CD4-positive, alpha-beta T cell treated with Interleukin-4 for 4 hours (primary cell): Measurements from ENCODE around the gene CD151.

Experiments
- DNase-seq: peaks from one replicate; pipeline ENCODE4 v3.0.0-alpha.2; 2020

Gene CD151

GRCh38 chr11:829847-830294 lies 2.9 kb upstream of the CD151 start:
- no peak for DNase-seq

GRCh38 chr11:830295-831117 lies 2.2 kb upstream of the CD151 start:
- peak; percentile 47 for DNase-seq

DNA sequence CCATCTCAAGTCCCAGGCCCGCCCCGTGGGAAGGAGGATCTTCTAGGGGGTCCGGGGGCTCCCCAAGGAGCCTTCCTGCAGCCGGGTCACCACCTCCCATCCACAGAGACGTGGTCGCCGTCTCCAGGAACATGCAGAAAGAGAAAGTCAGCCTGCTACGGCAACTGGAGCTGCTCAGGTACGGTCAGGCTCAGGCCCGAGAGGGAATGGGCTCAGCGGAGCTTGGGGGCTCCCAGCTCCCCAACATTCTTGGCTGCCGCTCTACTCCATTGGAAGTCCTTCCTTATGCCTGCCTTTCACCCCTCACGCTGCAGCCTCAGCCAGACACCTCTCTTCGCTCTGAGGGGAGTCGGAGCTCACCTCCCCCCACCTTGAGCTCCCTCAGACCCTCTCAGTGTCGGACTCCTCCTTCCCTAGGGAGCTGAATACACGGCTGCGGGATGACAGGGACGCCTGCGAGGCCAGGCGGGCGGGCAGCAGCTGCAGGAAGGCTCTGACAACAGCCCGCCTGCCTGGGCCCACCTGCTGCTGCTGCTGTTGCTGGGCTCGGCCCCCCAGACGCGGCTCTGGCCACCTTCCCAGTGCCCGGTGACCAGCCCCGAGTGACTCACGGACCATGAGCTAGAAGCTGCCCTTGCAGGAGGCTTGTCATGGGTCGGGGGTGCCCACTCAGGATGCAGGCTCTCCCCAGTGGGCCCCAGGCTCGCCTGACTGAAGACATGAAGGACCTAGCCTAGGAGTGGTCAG lies 1.5 kb upstream of the CD151 start:
- DNase-seq = no peak

DNA sequence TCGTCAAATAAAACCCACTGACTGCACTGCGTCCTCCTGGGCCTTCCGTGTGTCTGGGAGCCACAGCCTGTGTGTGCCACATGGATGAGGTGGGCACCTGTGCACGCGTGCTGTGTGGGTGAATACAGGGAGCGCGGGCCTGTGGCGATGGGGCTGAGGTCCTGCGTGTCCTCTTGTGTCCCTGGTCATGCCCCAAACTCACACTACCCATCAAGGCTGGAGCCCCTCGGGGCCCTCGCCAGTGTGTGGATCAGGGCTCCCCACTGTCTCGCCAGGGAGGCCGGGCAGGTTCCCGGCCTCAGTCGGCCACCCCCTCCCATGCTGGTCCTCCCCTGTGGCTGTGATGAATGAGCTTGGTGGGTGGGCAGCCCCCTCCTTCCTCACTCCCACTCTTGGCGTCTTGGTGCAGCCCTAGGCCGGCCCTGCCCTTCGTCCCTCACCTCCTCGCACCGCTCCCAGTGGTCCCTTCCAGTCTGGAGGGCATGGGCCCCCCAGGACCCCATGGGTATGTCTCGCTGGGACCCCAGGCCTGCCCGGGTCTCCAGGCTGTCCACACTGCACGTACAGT lies 707 bp upstream of the CD151 start:
- no peak for DNase-seq

- DNase-seq = no peak
These were observed 501 bp downstream of the CD151 start for GRCh38 chr11:833114-833791.

GRCh38 chr11:833849-834311 lies 1.1 kb downstream of the CD151 start:
- no peak for DNase-seq

DNA sequence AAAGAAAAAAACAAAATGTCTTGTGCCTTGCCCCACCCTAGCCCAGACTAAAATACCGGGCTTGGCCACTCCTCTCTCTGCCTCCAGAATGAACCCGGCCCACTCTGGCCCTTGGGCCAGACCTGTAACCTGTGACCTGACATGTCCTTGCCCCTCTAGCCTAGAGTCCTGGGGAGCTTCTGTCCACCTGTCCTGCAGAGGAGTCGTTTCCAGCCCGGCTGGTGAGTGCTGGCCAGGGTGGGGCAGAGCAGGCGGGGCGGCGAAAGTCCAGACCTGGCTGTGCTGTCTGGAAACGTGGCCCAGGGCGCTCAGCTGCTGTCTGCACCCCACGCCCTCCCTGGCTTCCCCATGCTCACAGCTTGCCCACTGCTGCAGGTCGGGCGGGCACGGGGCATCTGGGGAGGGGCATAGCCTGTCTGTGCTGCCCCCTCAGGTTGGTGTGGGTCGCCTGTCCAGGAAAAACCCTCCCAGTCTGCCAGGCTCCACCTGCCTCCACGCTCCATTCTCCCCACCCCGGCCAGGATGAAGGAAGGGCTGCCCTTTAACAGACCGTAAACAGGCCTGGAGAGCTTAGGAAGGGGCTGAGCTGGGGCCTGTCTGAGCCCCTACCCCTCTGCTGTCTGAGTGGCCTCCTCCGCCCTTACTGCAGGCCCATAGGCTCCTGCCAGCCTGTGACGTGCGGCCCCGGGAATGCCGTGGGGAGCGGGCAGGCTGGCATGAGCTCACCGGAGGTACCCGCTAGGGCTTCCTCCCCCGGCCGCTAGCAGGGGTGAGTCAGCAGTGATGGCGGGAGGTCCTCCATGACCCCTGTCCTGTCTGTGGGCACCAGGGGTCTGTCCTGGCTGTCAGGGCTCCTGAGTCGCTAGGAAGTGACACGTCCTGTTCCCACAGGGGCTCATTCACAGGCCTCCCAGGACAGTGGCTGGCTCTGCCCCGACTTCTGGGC lies 1.9 kb downstream of the CD151 start:
- DNase-seq = no peak

- DNase-seq = no peak
These were observed 3.5 kb downstream of the CD151 start for GRCh38 chr11:836274-836673.

GRCh38 chr11:836700-837099 lies 3.9 kb downstream of the CD151 start:
- no peak for DNase-seq

GRCh38 chr11:837189-837989 lies 4.6 kb downstream of the CD151 start:
- no peak for DNase-seq

GRCh38 chr11:837990-838307 lies 5.2 kb downstream of the CD151 start:
- no peak for DNase-seq

DNA sequence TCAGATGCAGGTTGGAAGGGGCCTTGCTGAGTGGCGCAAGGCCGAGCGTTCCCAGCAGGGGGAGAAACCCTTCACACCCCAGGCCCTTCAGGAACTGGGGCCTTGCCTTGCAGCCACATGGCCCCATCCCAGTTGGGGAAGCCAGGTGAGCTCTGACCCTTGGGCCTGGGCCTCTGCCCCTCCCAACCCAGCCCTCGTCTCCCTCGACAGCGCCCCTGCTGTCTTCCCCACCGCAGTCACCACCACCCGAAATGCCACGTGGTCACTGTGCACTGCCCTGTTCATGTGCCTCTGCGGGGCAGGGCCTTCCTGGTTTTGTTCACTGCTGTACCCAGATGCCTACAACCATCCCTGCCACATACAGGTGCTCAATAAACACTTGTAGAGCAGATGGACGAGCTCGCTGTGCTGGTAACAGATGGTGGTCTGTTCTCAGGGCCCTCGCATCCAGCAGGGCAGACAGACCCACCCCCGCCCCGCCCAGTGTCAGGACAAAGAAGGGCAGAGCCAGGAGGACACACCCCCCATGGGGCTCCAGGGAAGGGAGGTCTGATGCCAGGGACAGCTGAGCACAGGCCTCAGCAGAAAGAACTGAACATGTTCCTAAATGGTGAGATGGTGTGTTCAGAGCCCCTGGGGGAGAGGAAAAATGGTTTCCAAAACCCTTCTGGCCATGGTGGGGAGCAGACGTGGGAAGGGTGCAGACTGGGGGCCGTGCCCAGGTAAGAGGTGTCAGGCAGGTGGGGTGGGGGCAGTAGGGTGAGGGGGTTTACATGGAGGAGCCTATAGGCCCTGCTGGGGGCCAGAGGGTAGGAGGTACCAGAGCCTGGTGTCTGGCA lies 5.9 kb downstream of the CD151 start:
- no peak for DNase-seq

DNA sequence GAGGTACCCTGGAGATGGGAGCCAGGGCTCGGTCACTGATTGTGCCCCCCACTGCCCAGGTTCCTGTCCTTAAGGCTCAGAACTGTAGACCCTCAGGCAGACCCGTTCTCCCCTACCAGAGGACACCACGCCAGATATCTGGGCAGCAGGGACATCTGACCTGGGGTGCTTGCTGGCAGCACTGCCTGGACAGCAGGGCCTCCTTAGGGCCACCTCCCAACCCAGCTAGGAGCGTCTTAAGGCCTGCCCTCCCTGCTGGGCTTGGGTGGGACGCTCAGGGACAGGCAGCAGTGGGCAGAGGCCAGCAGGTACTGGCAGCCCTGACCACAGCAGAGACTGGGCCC lies 6.5 kb downstream of the CD151 start:
- DNase-seq = no peak

DNA sequence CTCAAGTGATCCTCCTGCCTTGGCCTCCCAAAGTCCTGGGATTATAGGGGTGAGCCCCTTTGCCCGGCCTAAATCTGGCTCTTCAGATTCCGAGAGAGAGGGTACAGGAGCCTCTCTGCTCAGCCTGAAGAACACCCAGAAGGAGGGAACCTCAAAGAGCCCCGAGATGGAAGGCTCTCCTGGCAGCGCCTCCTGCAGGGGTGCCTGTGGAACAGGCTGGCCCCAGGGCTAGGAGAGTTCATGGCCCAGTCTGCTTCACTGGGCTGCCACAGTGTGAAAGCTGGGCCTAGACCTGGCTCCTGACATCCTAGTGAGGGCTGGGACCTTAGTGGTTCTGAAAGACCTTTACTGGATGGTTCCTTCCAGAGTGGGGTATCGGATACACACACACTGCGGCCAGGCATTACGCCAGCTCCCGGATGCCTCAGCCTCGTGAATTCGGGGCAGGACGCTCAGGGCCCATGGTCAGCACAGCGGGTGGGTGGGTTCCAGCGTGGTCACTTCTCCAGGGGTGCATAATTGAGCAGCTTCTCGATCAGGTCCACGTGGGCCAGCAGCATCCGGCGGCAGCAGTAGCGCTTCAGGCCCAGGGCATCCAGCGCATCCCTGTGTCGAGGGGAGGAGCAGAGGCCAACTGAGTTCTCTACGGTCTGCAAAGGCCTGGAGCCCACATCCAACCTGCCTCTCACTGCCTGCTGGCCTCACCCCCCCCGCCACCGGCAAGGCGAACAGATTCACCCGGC lies 7.3 kb downstream of the CD151 start:
- no peak for DNase-seq

DNA sequence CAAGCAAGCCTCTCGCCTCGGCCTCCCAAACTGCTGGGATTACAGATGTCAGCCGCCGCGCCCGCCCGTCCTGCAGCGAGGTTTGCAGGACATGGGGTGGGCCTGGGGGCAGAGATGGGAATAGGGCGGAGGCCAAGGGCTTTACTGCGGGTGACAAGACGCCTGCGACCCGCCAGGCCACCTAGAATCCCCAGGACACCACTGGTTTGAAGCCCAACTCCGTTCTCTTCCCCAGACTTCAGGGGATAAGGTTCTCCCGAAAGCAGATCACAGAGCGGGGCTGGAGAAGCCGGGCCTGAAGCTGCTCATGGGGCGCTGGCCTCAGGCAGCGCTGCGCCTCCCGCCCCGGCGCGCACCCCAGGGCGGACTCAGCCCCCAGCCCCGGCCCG lies 9.2 kb downstream of the CD151 start:
- no peak for DNase-seq

DNA sequence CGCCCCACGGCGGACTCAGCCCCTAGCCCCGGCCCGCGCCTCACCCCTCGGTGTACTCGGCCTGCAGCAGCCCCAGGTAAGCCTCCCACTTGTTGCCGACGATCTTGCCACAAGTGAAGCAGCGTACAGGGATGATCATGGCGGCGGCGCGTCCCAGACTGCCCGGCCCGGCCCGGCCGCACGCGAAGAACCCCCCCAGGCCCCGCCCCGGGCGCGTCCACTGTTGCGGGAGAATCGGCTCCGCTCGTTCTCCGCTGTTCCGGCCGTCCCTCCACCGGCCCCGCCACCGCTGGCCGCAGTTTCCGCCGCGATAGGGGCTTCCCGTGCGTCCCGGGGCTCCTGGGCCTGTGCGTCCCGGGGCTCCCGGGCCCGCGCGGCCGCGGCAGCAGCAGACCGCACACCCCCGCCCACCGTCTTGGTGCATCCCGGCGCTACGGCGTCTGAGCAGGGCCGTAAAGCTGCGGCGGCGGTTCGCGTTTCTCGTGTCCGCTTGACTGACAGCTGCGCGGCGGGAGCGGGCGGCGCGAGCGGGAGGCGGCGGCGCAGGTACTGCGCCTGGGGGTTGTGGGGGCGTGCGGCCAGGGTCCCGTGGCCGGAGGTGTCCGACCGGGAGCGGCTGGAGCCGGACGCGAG lies 9.7 kb downstream of the CD151 start, which contains the start of the genes POLR2L and TSPAN4:
TSS of gene POLR2L (minus strand) at position 160 of the 633 bp plus-strand sequence. CDS start at position 139, 21 bp downstream.
TSS of gene TSPAN4 (plus strand) at position 483 of the 633 bp plus-strand sequence. CDS start 7,453 bp downstream, outside the sequence.
- peak; percentile 85 for DNase-seq

DNA sequence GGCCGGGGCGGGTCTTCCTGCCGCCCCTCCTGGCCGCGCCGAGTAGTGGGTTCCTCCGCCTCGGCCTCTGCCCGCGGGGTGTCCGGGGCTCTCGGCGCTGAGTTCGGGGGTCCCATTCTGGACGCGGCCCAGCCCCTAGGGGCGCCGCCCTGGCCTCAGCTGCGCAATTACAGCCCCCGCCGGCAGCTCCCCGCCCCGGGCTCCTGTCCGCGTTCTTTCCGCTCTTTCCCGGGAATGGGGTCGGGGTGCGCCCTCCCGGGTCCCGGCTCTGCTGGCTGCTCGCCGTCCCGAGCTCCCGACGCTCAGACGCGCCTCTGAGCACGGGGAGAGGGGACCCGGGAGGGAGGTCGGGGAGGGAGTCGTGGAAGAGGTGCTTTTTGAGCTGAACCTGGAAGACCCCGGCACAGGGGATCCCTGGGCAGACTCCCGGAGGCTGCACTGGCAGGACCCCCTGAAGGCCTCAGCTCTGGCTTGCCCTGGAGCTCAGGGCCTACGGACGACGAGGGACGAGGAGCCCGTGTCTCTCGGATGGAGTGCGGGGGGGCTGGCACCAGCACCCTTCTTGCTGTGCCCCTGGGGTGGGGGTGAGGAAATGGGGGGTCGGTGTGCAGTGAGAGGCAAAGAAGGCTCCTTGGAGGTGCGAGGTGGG lies 10.5 kb downstream of the CD151 start:
- no peak for DNase-seq
